ENCODE measurements around the gene DPP8. TPM values are rescaled to one million over a fixed set of nuclear protein-coding genes. Genes with fewer than 3 reads are reported as not detected.
"Not testable (repeated sequence)": the region's sequence is repeated elsewhere in the genome, so short reads cannot be mapped to it uniquely, and the experiment has no call there.

DPP8 gene
- total and polyA plus RNA-seq, 2 donors (not counting 3 experiments of a cell fraction or from before 2014, with no cell fraction given): 12.1 to 35.3 TPM

DNA sequence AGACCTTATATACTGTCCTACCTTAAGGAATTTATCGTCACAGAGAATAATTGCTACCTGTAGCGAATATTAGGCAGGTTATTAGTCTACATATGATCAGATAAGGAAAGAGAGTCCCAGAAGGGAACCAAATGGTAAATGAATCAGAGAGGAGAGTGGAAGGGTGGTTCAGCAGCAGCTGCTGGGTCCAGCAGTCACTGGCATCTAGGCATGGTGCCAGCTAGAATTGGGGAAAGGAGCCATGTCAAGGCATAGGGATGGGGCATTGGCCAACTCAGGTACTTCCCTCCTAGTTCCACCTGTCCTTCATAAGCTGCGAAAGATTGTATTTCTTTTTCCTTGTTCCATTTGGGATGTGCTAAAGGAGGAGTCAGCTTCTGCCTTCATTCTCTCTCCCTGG, 36.2 kb upstream of the DPP8 start:
- dilution Hi-C loops (cut with MboI; ENCODE audit: extremely low pct_ligation_motif_present, low sequenced_read_pairs): no loop called here
- intact Hi-C loops (cut with micrococcal nuclease): no loop called here
- DNase-seq (ENCODE audit: low read depth, low spot score) (no peak), FAIRE-seq (no peak)
- POLR2A ChIA-PET: no interaction called here
- Histone ChIP-seq H3K4me3 (replicated peaks in 1 of 3; ENCODE audit: insufficient read depth in 1 of 3, low read depth in 1 of 3, low read length in 3 of 3) (no peak overlapping the region), H3K27ac (ENCODE audit: insufficient read depth, low read depth, low read length) (no peak overlapping the region), H4K20me1 (replicated peaks; ENCODE audit: control insufficient read depth, extremely low read depth, insufficient read depth, low read length) (no peaks in the 10 kb centered on the region), H3K27me3 (ENCODE audit: control insufficient read depth in 2 of 2, insufficient read depth in 2 of 2, low read length in 2 of 2) (no peaks in the 10 kb centered on the region), H3K79me2 (ENCODE audit: control insufficient read depth, insufficient read depth, low read length) (peaks cover 33% of the 10 kb centered on the region), H3K4me1 (ENCODE audit: control insufficient read depth, extremely low read depth, insufficient read depth, low read length) (peaks cover 2% of the 10 kb centered on the region), H3K9ac (replicated peaks; ENCODE audit: extremely low read depth, insufficient read depth, low read length) (no peak overlapping the region), H3K9me1 (replicated peaks; ENCODE audit: control insufficient read depth, extremely low read depth, insufficient read depth, low read length) (peaks cover 4% of the 10 kb centered on the region), H2AFZ (ENCODE audit: low read depth, low read length) (no peak overlapping the region), H3K4me2 (ENCODE audit: insufficient read depth, low read length) (no peak overlapping the region), H3K36me3 (ENCODE audit: control insufficient read depth in 2 of 2, extremely low read depth in 1 of 2, insufficient read depth in 2 of 2, low read length in 2 of 2) (peaks cover 12 to 14% of the 10 kb centered on the region in 2 experiments), H3K9me3 (replicated peaks; ENCODE audit: control insufficient read depth, insufficient read depth, low read length) (no peaks in the 10 kb centered on the region)
- CTCF ChIA-PET: no interaction called here
- no peak for TF ChIP-seq GATA2 (IDR thresholded peaks at IDR 0.05; ENCODE audit: insufficient read depth, insufficient read length, low read depth, low read length)
- TF ChIP-seq JUN (IDR thresholded peaks at IDR 0.05; ENCODE audit: borderline replicate concordance, insufficient read depth, insufficient read length, low read depth): no peak
- TF ChIP-seq MYC (IDR thresholded peaks at IDR 0.05; ENCODE audit: low read depth, low read length): no peak
- TF ChIP-seq, protein P1, sequence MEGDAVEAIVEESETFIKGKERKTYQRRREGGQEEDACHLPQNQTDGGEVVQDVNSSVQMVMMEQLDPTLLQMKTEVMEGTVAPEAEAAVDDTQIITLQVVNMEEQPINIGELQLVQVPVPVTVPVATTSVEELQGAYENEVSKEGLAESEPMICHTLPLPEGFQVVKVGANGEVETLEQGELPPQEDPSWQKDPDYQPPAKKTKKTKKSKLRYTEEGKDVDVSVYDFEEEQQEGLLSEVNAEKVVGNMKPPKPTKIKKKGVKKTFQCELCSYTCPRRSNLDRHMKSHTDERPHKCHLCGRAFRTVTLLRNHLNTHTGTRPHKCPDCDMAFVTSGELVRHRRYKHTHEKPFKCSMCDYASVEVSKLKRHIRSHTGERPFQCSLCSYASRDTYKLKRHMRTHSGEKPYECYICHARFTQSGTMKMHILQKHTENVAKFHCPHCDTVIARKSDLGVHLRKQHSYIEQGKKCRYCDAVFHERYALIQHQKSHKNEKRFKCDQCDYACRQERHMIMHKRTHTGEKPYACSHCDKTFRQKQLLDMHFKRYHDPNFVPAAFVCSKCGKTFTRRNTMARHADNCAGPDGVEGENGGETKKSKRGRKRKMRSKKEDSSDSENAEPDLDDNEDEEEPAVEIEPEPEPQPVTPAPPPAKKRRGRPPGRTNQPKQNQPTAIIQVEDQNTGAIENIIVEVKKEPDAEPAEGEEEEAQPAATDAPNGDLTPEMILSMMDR (IDR thresholded peaks at IDR 0.05; ENCODE audit: extremely low read depth in 1 of 2, insufficient read depth in 1 of 2, low read depth in 1 of 2, low read length in 2 of 2): no peak
- no peak for TF ChIP-seq EZH2 (IDR thresholded peaks at IDR 0.05; ENCODE audit: borderline replicate concordance, low read depth, low read length, severe bottlenecking)
- no peak for TF ChIP-seq POLR2A (IDR thresholded peaks at IDR 0.05; ENCODE audit: low read depth, low read length)
- no peak for TF ChIP-seq FOS (IDR thresholded peaks at IDR 0.05; ENCODE audit: borderline replicate concordance, insufficient read depth, low read length)
- TF ChIP-seq, protein P2, sequence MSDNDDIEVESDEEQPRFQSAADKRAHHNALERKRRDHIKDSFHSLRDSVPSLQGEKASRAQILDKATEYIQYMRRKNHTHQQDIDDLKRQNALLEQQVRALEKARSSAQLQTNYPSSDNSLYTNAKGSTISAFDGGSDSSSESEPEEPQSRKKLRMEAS (IDR thresholded peaks at IDR 0.05; ENCODE audit: insufficient read depth, insufficient read length): no peak
- no peak for TF ChIP-seq POLR2AphosphoS5 (IDR thresholded peaks at IDR 0.05; ENCODE audit: insufficient read depth, low read depth, low read length)
- BruUV-seq (replicated peaks): no TSS peak

DNA sequence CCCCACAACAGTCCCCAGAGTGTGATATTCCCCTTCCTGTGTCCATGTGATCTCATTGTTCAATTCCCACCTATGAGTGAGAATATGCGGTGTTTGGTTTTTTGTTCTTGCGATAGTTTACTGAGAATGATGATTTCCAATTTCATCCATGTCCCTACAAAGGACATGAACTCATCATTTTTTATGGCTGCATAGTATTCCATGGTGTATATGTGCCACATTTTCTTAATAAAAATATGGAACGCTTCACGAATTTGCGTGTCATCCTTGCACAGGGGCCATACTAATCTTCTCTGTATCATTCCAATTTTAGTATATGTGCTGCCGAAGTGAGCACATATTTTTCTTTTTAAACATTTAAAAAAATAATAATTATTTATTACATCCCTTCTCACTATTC, 35.4 kb upstream of the DPP8 start:
- H3K9me1 ChIP-seq (replicated peaks; ENCODE audit: control insufficient read depth, extremely low read depth, insufficient read depth, low read length); H3K27ac ChIP-seq (ENCODE audit: insufficient read depth, low read depth, low read length); H3K4me3 ChIP-seq (replicated peaks in 1 of 3; ENCODE audit: insufficient read depth in 1 of 3, low read depth in 1 of 3, low read length in 3 of 3); H3K9ac ChIP-seq (replicated peaks; ENCODE audit: extremely low read depth, insufficient read depth, low read length); intact Hi-C loops (cut with micrococcal nuclease); H3K27me3 ChIP-seq (ENCODE audit: control insufficient read depth in 2 of 2, insufficient read depth in 2 of 2, low read length in 2 of 2); CTCF ChIA-PET; H2AFZ ChIP-seq (ENCODE audit: low read depth, low read length); H3K4me2 ChIP-seq (ENCODE audit: insufficient read depth, low read length); BruUV-seq (replicated peaks); POLR2A ChIA-PET; H3K4me1 ChIP-seq (ENCODE audit: control insufficient read depth, extremely low read depth, insufficient read depth, low read length); DNase-seq (ENCODE audit: low read depth, low spot score); dilution Hi-C loops (cut with MboI; ENCODE audit: extremely low pct_ligation_motif_present, low sequenced_read_pairs); FAIRE-seq; H3K9me3 ChIP-seq (replicated peaks; ENCODE audit: control insufficient read depth, insufficient read depth, low read length); H4K20me1 ChIP-seq (replicated peaks; ENCODE audit: control insufficient read depth, extremely low read depth, insufficient read depth, low read length): not testable (repeated sequence)
- peaks cover 41% of the 10 kb centered on the region for H3K79me2 ChIP-seq (ENCODE audit: control insufficient read depth, insufficient read depth, low read length)
- H3K36me3 ChIP-seq (ENCODE audit: control insufficient read depth in 2 of 2, extremely low read depth in 1 of 2, insufficient read depth in 2 of 2, low read length in 2 of 2): peaks cover 7 to 12% of the 10 kb centered on the region in 2 experiments

Data from endothelial cell of umbilical vein (primary cell).